ENCODE measurements around the gene CPNE2. TPM values are rescaled to one million over a fixed set of nuclear protein-coding genes. Genes with fewer than 3 reads are reported as not detected.

CPNE2 gene
- polyA plus RNA-seq, 1 donor (not counting 4 experiments of a cell fraction or from before 2014, with no cell fraction given) = 26.5 TPM

- FAIRE-seq = no peak
Observed at GRCh38 chr16:57082664-57083063, 9.7 kb upstream of the CPNE2 start.

GRCh38 chr16:57083485-57084126, 8.8 kb upstream of the CPNE2 start:
- H4K20me1 ChIP-seq (ENCODE audit: control insufficient read depth, extremely low read depth, insufficient read depth, low read length) = no peaks in the 10 kb centered on the region
- DNase-seq (ENCODE audit: low read depth, low spot score) (no peak), FAIRE-seq (no peak)
- H3K27ac ChIP-seq (ENCODE audit: control insufficient read depth, insufficient read depth, low read length) = no peak overlapping the region
- dilution Hi-C loops (cut with MboI; ENCODE audit: extremely low pct_ligation_motif_present, low sequenced_read_pairs) = no loop called here
- H3K27me3 ChIP-seq (ENCODE audit: control insufficient read depth, extremely low read depth, insufficient read depth, low read length) = no peaks in the 10 kb centered on the region
- H3K9me3 ChIP-seq (ENCODE audit: control insufficient read depth, low read depth, low read length) = no peaks in the 10 kb centered on the region
- no peaks in the 10 kb centered on the region for H3K36me3 ChIP-seq (ENCODE audit: control insufficient read depth in 2 of 2, extremely low read depth in 1 of 2, insufficient read depth in 2 of 2, low read length in 2 of 2)
- no peaks in the 10 kb centered on the region for H3K9me1 ChIP-seq (ENCODE audit: control insufficient read depth, extremely low read depth, insufficient read depth, low read length)
- H3K9ac ChIP-seq (ENCODE audit: control insufficient read depth, extremely low read depth, insufficient read depth, low read length) = no peak overlapping the region
- no peak overlapping the region for H2AFZ ChIP-seq (ENCODE audit: control insufficient read depth, low read length)
- no peak overlapping the region for H3K4me2 ChIP-seq (ENCODE audit: control insufficient read depth, extremely low read depth, insufficient read depth, low read depth, low read length)
- no peaks in the 10 kb centered on the region for H3K4me1 ChIP-seq (ENCODE audit: control insufficient read depth, extremely low read depth, insufficient read depth, low read length)
- no peaks in the 10 kb centered on the region for H3K79me2 ChIP-seq (ENCODE audit: control insufficient read depth, insufficient read depth, low read length)
- TF ChIP-seq EZH2 (IDR thresholded peaks at IDR 0.05; ENCODE audit: low read length) (no peak), CTCF (optimal IDR thresholded peaks at IDR 0.05 in 1 of 3, IDR thresholded peaks at IDR 0.05 in 1 of 3, conservative IDR thresholded peaks at IDR 0.05 in 1 of 3; ENCODE audit: extremely low read depth in 1 of 3, insufficient read depth in 2 of 3, low read length in 3 of 3) (no peak)
- no peak overlapping the region for H3K4me3 ChIP-seq (ENCODE audit: control insufficient read depth in 2 of 3, extremely low read depth in 1 of 3, insufficient read depth in 2 of 3, low read depth in 1 of 3, low read length in 3 of 3)

More at GRCh38 chr16:57082664-57083063, 9.7 kb upstream of the CPNE2 start:
- no peak overlapping the region for H3K4me3 ChIP-seq (ENCODE audit: control insufficient read depth in 2 of 3, extremely low read depth in 1 of 3, insufficient read depth in 2 of 3, low read depth in 1 of 3, low read length in 3 of 3)
- no peak for DNase-seq (ENCODE audit: low read depth, low spot score)
- H3K79me2 ChIP-seq (ENCODE audit: control insufficient read depth, insufficient read depth, low read length) = no peaks in the 10 kb centered on the region
- TF ChIP-seq CTCF (optimal IDR thresholded peaks at IDR 0.05 in 1 of 3, IDR thresholded peaks at IDR 0.05 in 1 of 3, conservative IDR thresholded peaks at IDR 0.05 in 1 of 3; ENCODE audit: extremely low read depth in 1 of 3, insufficient read depth in 2 of 3, low read length in 3 of 3) = no peak
- no peak for TF ChIP-seq EZH2 (IDR thresholded peaks at IDR 0.05; ENCODE audit: low read length)
- H2AFZ ChIP-seq (ENCODE audit: control insufficient read depth, low read length) = no peak overlapping the region
- H3K4me2 ChIP-seq (ENCODE audit: control insufficient read depth, extremely low read depth, insufficient read depth, low read depth, low read length) = no peak overlapping the region
- dilution Hi-C loops (cut with MboI; ENCODE audit: extremely low pct_ligation_motif_present, low sequenced_read_pairs) = no loop called here
- no peaks in the 10 kb centered on the region for H3K9me3 ChIP-seq (ENCODE audit: control insufficient read depth, low read depth, low read length)
- H4K20me1 ChIP-seq (ENCODE audit: control insufficient read depth, extremely low read depth, insufficient read depth, low read length) = no peaks in the 10 kb centered on the region
- H3K4me1 ChIP-seq (ENCODE audit: control insufficient read depth, extremely low read depth, insufficient read depth, low read length) = no peaks in the 10 kb centered on the region
- no peaks in the 10 kb centered on the region for H3K9me1 ChIP-seq (ENCODE audit: control insufficient read depth, extremely low read depth, insufficient read depth, low read length)
- H3K27me3 ChIP-seq (ENCODE audit: control insufficient read depth, extremely low read depth, insufficient read depth, low read length) = no peaks in the 10 kb centered on the region
- H3K36me3 ChIP-seq (ENCODE audit: control insufficient read depth in 2 of 2, extremely low read depth in 1 of 2, insufficient read depth in 2 of 2, low read length in 2 of 2) = no peaks in the 10 kb centered on the region
- H3K9ac ChIP-seq (ENCODE audit: control insufficient read depth, extremely low read depth, insufficient read depth, low read length) = no peak overlapping the region
- H3K27ac ChIP-seq (ENCODE audit: control insufficient read depth, insufficient read depth, low read length) = no peak overlapping the region

Measured in keratinocyte (primary cell).